NCI-H2196 (cell line): ENCODE data around the gene POLD3.

Experiments
- DNase-seq: peaks from one replicate; lab custom pipeline; 2025; ENCODE audit not compliant: unreplicated experiment; lab: John Stamatoyannopoulos, UW

POLD3 gene

GRCh38 chr11:74686792-74687191, 94.4 kb downstream of the POLD3 start:
- no peak for DNase-seq

GRCh38 chr11:74687237-74688023, 95.0 kb downstream of the POLD3 start:
- DNase-seq: no peak

DNA sequence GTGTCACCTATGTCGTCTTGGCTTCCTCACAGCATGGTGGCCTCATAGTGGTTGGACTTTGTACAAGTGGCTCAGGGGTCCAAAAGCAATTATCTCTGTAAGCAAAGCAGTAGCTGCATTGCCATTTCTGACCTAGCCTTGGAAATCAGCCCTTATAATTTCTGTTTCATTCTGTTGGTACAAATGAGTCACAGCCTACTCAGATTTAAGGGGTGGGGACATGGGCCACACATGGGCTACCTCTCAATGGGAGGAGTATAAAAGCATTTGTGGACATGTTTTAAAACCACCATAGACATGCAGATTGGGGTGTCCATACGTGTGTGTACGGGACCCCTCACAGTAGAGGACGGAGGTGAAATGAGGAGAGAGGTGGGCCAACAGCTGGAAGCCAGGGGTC, 97.3 kb downstream of the POLD3 start:
- DNase-seq: no peak

DNA sequence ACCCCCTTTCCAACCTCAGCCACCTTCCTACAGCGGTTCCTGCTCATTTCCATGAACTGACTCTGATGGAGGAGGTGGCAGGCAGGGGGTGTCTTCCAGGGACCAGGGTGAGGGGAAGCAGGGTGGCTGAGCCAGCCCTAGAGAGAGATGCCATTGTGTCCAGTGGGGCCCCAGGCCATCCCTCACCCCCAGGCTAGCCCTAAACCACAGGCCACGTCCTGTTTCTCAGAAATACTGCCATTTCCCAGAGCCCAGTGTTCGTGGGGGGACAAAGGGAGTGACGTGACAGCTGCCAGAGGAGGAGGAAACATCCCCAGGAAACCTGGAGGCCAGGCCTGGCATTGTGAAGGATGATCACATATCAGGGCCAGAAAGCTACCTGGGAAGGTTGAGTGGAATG, 99.4 kb downstream of the POLD3 start:
- DNase-seq: no peak
